Activated B cell treated with CpG ODN at 0.5 μM for 24 hours (primary cell): ENCODE results near the gene TNFSF12. TPM values are rescaled to one million over a fixed set of nuclear protein-coding genes. Genes with fewer than 3 reads are reported as not detected.

Experiments
- ATAC-seq: fragments of 200-7000 bp; cut with Tn5 transposase; one replicate; pipeline ENCODE4 v1.10.0; 2021; ENCODE audit warnings: low read depth, mild to moderate bottlenecking, moderate library complexity
- CTCF ChIA-PET: fragments of 350-600 bp; sonication (Branson Sonifier 250); formaldehyde crosslinking; loops from one replicate; lab custom pipeline; 2021; ENCODE audit warnings: antibody characterized with exemption; lab: Charles Lee
- POLR2A ChIA-PET: fragments of 350-600 bp; sonication (Branson Sonifier 250); formaldehyde crosslinking; loops from one replicate; lab custom pipeline; 2021; ENCODE audit warnings: antibody characterized with exemption; lab: Charles Lee
- DNase-seq: peaks from one replicate; pipeline ENCODE4 v3.0.0; 2022
- H3K27ac Mint-ChIP-seq: one replicate; pipeline ENCODE4 v1.8.0; 2020; ENCODE audit warnings: mixed read lengths
- H3K27me3 Mint-ChIP-seq: one replicate; pipeline ENCODE4 v1.8.0; 2021; ENCODE audit warnings: mixed read lengths
- H3K36me3 Mint-ChIP-seq: one replicate; pipeline ENCODE4 v1.8.0; 2021; ENCODE audit warnings: low read depth, mixed read lengths
- H3K4me1 Mint-ChIP-seq: one replicate; pipeline ENCODE4 v1.8.0; 2021; ENCODE audit warnings: mixed read lengths
- H3K4me3 Mint-ChIP-seq: one replicate; pipeline ENCODE4 v1.8.0; 2020; ENCODE audit warnings: mild to moderate bottlenecking, mixed read lengths
- H3K9me3 Mint-ChIP-seq: one replicate; pipeline ENCODE4 v1.8.0; 2020; ENCODE audit warnings: mixed read lengths
- intact Hi-C: fragments of 100-400 bp; cut with micrococcal nuclease; formaldehyde crosslinking; loops from one replicate; pipeline ENCODE4 v1.15.1; 2024
- total RNA-seq: library from RNA; stranded (reverse); gene quantifications from 2 replicates; pipeline ENCODE4 v1.2.3, GENCODE V29; 2022
- TF ChIP-seq, protein P1 (sequence below): fragments of 200-600 bp; IDR thresholded peaks from one replicate; pipeline ENCODE4 v1.8.0; 2022; ENCODE audit warnings: antibody characterized with exemption, mild to moderate bottlenecking

TNFSF12 gene
- total RNA-seq, 1 donor from 2014 or later: 30.7 TPM

GRCh38 chr17:7575959-7576358 lies 27.1 kb downstream of the TNFSF12 start:
- DNase-seq (no peak), ATAC-seq (no peak)
- peaks cover 80% of the 10 kb centered on the region for H3K4me1 Mint-ChIP-seq
- peaks cover 84% of the 10 kb centered on the region for H3K36me3 Mint-ChIP-seq
- no peaks in the 10 kb centered on the region for H3K9me3 Mint-ChIP-seq
- no peaks in the 10 kb centered on the region for H3K27me3 Mint-ChIP-seq
- ChIA-PET CTCF (interaction anchor here (1.3 kb wide), 1 partner anchor 13 kb away, joined by 4 read pairs; no protein-coding TSS in a partner anchor), POLR2A (interaction anchor here (0.6 to 7.9 kb wide), 4 partner anchors 8 to 136 kb away, joined by 3 to 131 read pairs (median 34); partner anchors contain the start of genes MPDU1, TP53 and WRAP53)
- TF ChIP-seq, protein P1, sequence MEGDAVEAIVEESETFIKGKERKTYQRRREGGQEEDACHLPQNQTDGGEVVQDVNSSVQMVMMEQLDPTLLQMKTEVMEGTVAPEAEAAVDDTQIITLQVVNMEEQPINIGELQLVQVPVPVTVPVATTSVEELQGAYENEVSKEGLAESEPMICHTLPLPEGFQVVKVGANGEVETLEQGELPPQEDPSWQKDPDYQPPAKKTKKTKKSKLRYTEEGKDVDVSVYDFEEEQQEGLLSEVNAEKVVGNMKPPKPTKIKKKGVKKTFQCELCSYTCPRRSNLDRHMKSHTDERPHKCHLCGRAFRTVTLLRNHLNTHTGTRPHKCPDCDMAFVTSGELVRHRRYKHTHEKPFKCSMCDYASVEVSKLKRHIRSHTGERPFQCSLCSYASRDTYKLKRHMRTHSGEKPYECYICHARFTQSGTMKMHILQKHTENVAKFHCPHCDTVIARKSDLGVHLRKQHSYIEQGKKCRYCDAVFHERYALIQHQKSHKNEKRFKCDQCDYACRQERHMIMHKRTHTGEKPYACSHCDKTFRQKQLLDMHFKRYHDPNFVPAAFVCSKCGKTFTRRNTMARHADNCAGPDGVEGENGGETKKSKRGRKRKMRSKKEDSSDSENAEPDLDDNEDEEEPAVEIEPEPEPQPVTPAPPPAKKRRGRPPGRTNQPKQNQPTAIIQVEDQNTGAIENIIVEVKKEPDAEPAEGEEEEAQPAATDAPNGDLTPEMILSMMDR: no peak
- no peak overlapping the region for H3K4me3 Mint-ChIP-seq
- H3K27ac Mint-ChIP-seq: peak overlapping the region; percentile 41
- intact Hi-C loops: no loop called here

DNA sequence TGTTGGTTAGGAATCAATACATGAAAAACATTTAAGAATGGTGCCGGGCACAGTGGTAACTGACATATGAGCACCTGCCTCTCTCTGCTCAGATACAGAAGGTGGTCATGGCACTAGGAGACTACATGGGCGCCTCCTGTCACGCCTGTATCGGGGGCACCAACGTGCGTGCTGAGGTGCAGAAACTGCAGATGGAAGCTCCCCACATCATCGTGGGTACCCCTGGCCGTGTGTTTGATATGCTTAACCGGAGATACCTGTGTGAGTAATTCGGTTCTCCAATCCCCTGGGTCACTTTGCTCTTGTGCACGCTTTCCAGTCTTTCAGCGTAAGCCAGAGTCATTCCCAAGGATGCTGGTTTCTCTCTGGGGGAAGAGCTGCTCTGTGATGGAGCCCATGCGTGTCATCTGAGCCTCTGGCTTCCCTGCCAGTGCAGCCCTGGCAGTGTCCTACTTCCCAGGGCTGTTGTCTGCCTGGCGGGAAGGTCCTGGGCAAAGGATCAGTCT lies 27.6 kb downstream of the TNFSF12 start:
- ChIA-PET CTCF (interaction anchor here (1.3 kb wide), 1 partner anchor 13 kb away, joined by 4 read pairs; no protein-coding TSS in a partner anchor), POLR2A (interaction anchor here (0.5 to 7.9 kb wide), 7 partner anchors 8 to 322 kb away, joined by 3 to 131 read pairs (median 7); partner anchors contain the start of genes MPDU1, POLR2A, TP53 and WRAP53)
- peaks cover 82% of the 10 kb centered on the region for H3K4me1 Mint-ChIP-seq
- intact Hi-C loops: no loop called here
- H3K36me3 Mint-ChIP-seq: peaks cover 84% of the 10 kb centered on the region
- DNase-seq (no peak), ATAC-seq (no peak)
- H3K27me3 Mint-ChIP-seq: no peaks in the 10 kb centered on the region
- TF ChIP-seq, protein P1: no peak
- peak overlapping the region; percentile 20 for H3K27ac Mint-ChIP-seq
- H3K4me3 Mint-ChIP-seq: no peak overlapping the region
- no peaks in the 10 kb centered on the region for H3K9me3 Mint-ChIP-seq

DNA sequence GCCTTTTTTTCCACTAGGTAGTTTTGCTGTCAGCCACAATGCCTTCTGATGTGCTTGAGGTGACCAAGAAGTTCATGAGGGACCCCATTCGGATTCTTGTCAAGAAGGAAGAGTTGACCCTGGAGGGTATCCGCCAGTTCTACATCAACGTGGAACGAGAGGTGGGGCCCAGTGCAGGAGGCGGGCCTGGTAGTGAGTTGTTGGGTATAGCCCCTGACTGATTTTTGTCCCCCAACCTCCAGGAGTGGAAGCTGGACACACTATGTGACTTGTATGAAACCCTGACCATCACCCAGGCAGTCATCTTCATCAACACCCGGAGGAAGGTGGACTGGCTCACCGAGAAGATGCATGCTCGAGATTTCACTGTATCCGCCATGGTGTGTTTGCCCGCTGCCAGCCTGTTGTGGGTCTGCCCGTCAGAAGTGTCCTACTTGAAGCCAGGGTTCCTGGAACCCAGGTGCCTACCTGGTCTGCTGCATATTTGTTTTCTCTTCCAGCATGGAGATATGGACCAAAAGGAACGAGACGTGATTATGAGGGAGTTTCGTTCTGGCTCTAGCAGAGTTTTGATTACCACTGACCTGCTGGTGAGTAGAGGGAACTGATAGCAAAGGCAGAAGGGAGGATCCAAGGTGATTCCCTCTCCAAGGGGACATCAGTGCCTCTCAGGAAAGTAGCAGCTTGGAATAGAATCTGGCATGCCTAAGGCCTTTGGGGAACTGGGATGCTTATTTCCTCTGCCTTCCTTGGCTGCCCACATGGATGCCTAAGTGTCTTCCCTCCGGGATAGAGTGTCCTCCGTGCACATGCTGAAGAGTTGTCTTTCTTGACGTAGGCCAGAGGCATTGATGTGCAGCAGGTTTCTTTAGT lies 28.7 kb downstream of the TNFSF12 start:
- POLR2A ChIA-PET: interaction anchor here (0.7 to 6.8 kb wide), 4 partner anchors 8 to 110 kb away, joined by 3 to 57 read pairs (median 3); partner anchors contain the start of genes POLR2A, TP53 and WRAP53
- no peak for DNase-seq
- intact Hi-C loops: no loop called here
- Mint-ChIP-seq H3K27me3 (no peaks in the 10 kb centered on the region), H3K4me3 (no peak overlapping the region), H3K9me3 (no peaks in the 10 kb centered on the region), H3K27ac (peak overlapping the region; percentile 89), H3K36me3 (peaks cover 77% of the 10 kb centered on the region), H3K4me1 (peaks cover 84% of the 10 kb centered on the region)
- TF ChIP-seq, protein P1: no peak
- no peak for ATAC-seq
- CTCF ChIA-PET: no interaction called here

DNA sequence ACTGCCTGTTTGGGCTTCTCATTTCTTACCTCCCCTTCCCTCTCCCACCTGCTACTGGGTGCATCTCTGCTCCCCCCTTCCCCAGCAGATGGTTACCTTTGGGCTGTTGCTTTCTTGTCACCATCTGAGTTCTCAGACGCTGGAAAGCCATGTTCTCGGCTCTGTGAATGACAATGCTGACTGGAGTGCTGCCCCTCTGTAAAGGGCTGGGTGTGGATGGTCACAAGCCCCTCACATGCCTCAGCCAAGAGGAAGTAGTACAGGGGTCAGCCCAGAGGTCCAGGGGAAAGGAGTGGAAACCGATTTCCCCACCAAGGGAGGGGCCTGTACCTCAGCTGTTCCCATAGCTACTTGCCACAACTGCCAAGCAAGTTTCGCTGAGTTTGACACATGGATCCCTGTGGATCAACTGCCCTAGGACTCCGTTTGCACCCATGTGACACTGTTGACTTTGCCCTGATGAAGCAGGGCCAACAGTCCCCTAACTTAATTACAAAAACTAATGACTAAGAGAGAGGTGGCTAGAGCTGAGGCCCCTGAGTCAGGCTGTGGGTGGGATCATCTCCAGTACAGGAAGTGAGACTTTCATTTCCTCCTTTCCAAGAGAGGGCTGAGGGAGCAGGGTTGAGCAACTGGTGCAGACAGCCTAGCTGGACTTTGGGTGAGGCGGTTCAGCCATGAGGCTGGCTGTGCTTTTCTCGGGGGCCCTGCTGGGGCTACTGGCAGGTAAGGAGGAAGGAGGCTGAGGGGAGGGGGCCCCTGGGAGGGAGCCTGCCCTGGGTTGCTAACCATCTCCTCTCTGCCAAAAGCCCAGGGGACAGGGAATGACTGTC lies 30.4 kb downstream of the TNFSF12 start, which contains the start of gene CD68:
TSS of gene CD68 (plus strand) at position 638 of the 833 bp plus-strand sequence. CDS start at position 678, 40 bp downstream.
- Mint-ChIP-seq H3K4me1 (peaks cover 90% of the 10 kb centered on the region), H3K9me3 (no peaks in the 10 kb centered on the region), H3K4me3 (peak within 1 kb of the TSS; percentile 25), H3K27me3 (no peaks in the 10 kb centered on the region), H3K27ac (peak within 1 kb of the TSS; percentile 89), H3K36me3 (peaks cover 73% of the 10 kb centered on the region)
- DNase-seq: peak; percentile 61
- ChIA-PET CTCF (interaction anchor here (3.5 kb wide), 1 partner anchor 10 kb away, joined by 22 read pairs; the partner anchor contains the start of gene SOX15), POLR2A (interaction anchor here (0.6 to 3.1 kb wide), 23 partner anchors 8 to 798 kb away, joined by 3 to 36 read pairs (median 5); partner anchors contain the start of genes ACAP1, FXR2, PHF23 and POLR2A)
- TF ChIP-seq, protein P1: no peak
- peak; percentile 75 for ATAC-seq
- intact Hi-C loops: no loop called here
